NCI-H524 (cell line): Measurements from ENCODE around the gene RREB1.

Experiments used
- DNase-seq, 2 experiments: peaks; one replicate each; lab custom pipeline; 2025; lab: John Stamatoyannopoulos, UW

The RREB1 gene

GRCh38 chr6:7125290-7125689 is 17.5 kb downstream of the RREB1 start:
- DNase-seq: no peak

- DNase-seq: no peak
These were observed 19.0 kb downstream of the RREB1 start for GRCh38 chr6:7126754-7127153.

GRCh38 chr6:7127680-7128079 is 19.9 kb downstream of the RREB1 start:
- DNase-seq: no peak

GRCh38 chr6:7129360-7129759 is 21.6 kb downstream of the RREB1 start:
- no peak for DNase-seq

- no peak for DNase-seq
These were observed 22.2 kb downstream of the RREB1 start for GRCh38 chr6:7129784-7130569.

GRCh38 chr6:7131390-7131789 is 23.6 kb downstream of the RREB1 start:
- no peak for DNase-seq

- DNase-seq: no peak
These were observed 24.8 kb downstream of the RREB1 start for GRCh38 chr6:7132398-7133035.

- no peak for DNase-seq
These were observed 27.4 kb downstream of the RREB1 start for GRCh38 chr6:7134999-7135745.

- no peak for DNase-seq
These were observed 28.0 kb downstream of the RREB1 start for GRCh38 chr6:7135755-7136154.

GRCh38 chr6:7136859-7137334 is 29.1 kb downstream of the RREB1 start:
- no peak for DNase-seq

GRCh38 chr6:7137335-7138045 is 29.7 kb downstream of the RREB1 start:
- DNase-seq: no peak

GRCh38 chr6:7138046-7138531 is 30.3 kb downstream of the RREB1 start:
- DNase-seq: no peak

- DNase-seq: no peak
These were observed 31.2 kb downstream of the RREB1 start for GRCh38 chr6:7138921-7139358.

- no peak for DNase-seq
These were observed 32.2 kb downstream of the RREB1 start for GRCh38 chr6:7139835-7140470.

- peak; percentile 39 to 76 for DNase-seq
These were observed 33.0 kb downstream of the RREB1 start for GRCh38 chr6:7140631-7141378.

GRCh38 chr6:7142228-7142801 is 34.6 kb downstream of the RREB1 start:
- DNase-seq: no peak

GRCh38 chr6:7142918-7143475 is 35.2 kb downstream of the RREB1 start:
- peak; percentile 32 to 82 for DNase-seq

- peak in 1 of 2 experiments; percentile 70 for DNase-seq
These were observed 35.8 kb downstream of the RREB1 start for GRCh38 chr6:7143476-7143974.

- DNase-seq: no peak
These were observed 37.3 kb downstream of the RREB1 start for GRCh38 chr6:7144872-7145584.
